GM12878 (cell line): Measurements from ENCODE around the gene PTCD1. TPM values are rescaled to one million over a fixed set of nuclear protein-coding genes. Genes with fewer than 3 reads are reported as not detected.

ENCODE experiments used
- BACH1 ChIP-seq: fragments of 450-650 bp; IDR thresholded peaks from 2 replicates; pipeline ENCODE4 v1.6.1; 2017; ENCODE audit warnings: mild to moderate bottlenecking, borderline replicate concordance
- CBX3 ChIP-seq: fragments of 200-600 bp; sonication (generic); IDR thresholded peaks from 2 replicates; pipeline ENCODE4 v1.6.1; 2016; ENCODE audit warnings: low read depth, borderline replicate concordance
- CEBPZ ChIP-seq: fragments of 150-350 bp; IDR thresholded peaks from 2 replicates; pipeline ENCODE4 v1.6.1; 2016; ENCODE audit warnings: low read depth, low read length
- E2F4 ChIP-seq: IDR thresholded peaks from 2 replicates; pipeline ENCODE4 v1.6.1; 2012; ENCODE audit warnings: low read depth, low read length, improper control_type of control experiment
- GABPA ChIP-seq: IDR thresholded peaks from 2 replicates; pipeline ENCODE4 v1.6.1; 2014; ENCODE audit warnings: antibody characterized with exemption, low read depth, mild to moderate bottlenecking, inconsistent platforms
- IKZF2 ChIP-seq, 2 experiments: fragments of 450-650 bp; IDR thresholded peaks; 2 replicates each; pipeline ENCODE4 v1.6.1; 2017; ENCODE audit warnings: mild to moderate bottlenecking in 2 of 2, moderate library complexity in 2 of 2
- KDM1A ChIP-seq: fragments of 200-600 bp; sonication (generic); IDR thresholded peaks from 2 replicates; pipeline ENCODE4 v1.6.1; 2016; ENCODE audit warnings: borderline replicate concordance
- NFYB ChIP-seq: IDR thresholded peaks from 2 replicates; pipeline ENCODE4 v1.6.1; 2011; ENCODE audit warnings: low read depth, mild to moderate bottlenecking, low read length, improper control_type of control experiment, moderate library complexity; ENCODE audit not compliant: insufficient read depth
- POU2F2 ChIP-seq: IDR thresholded peaks from 3 replicates; pipeline ENCODE4 v1.6.1; 2011; ENCODE audit warnings: low read depth, mild to moderate bottlenecking, low read length, borderline replicate concordance
- PRDM15 ChIP-seq: fragments of 450-650 bp; formaldehyde crosslinking; IDR thresholded peaks from 2 replicates; pipeline ENCODE4 v1.4.0; 2020; ENCODE audit warnings: mild to moderate bottlenecking, moderate library complexity
- RBBP5 ChIP-seq: fragments of 200-600 bp; sonication (generic); conservative IDR thresholded peaks from 2 replicates; pipeline ENCODE4 v1.6.1; 2016
- RCOR1 ChIP-seq: conservative IDR thresholded peaks from 2 replicates; pipeline ENCODE4 v1.6.1; 2012; ENCODE audit warnings: low read depth, low read length, improper control_type of control experiment
- SUPT20H ChIP-seq: IDR thresholded peaks from 2 replicates; pipeline ENCODE4 v1.6.1; 2011; ENCODE audit warnings: low read depth, mild to moderate bottlenecking, low read length, moderate library complexity, borderline replicate concordance; ENCODE audit not compliant: control insufficient read depth
- TARDBP ChIP-seq: IDR thresholded peaks from 2 replicates; pipeline ENCODE4 v1.6.1; 2016; ENCODE audit warnings: borderline replicate concordance
- TBL1XR1 ChIP-seq: IDR thresholded peaks from 2 replicates; pipeline ENCODE4 v1.6.1; 2012; ENCODE audit warnings: low read depth, low read length, improper control_type of control experiment
- TCF3 ChIP-seq: IDR thresholded peaks from 2 replicates; pipeline ENCODE4 v1.6.1; 2012; ENCODE audit warnings: low read depth, mild to moderate bottlenecking, low read length, borderline replicate concordance; ENCODE audit not compliant: insufficient read depth
- ZBED1 ChIP-seq: IDR thresholded peaks from 2 replicates; pipeline ENCODE4 v1.6.1; 2016; ENCODE audit warnings: borderline replicate concordance
- ZNF24 ChIP-seq: fragments of 450-650 bp; IDR thresholded peaks from 2 replicates; pipeline ENCODE4 v1.6.1; 2017; ENCODE audit warnings: antibody characterized with exemption, mild to moderate bottlenecking
- ZNF274 ChIP-seq: IDR thresholded peaks from one replicate; pipeline ENCODE4 v1.8.0; 2011; ENCODE audit not compliant: insufficient read length, insufficient read depth
- polyA plus RNA-seq, 11 experiments: library from polyadenylated mRNA; depleted of rRNA in 4 of 11; unstranded in 6 of 11; stranded (reverse) in 5 of 11; fragments of >200 nt; fragmentation: Nextera tagmentation in 4 of 11; fragmentation: Illumina TruSeq in 1 of 11; extraction: Ambion mirVana in 4 of 11; extraction: Trizol in 1 of 11; gene quantifications; 1 replicate in 1 of 11; 2 replicates in 10 of 11; pipeline versions ENCODE4 v1.2.1 to v1.2.3, GENCODE V29; 2011 to 2016; ENCODE audit warnings: inconsistent platforms in 2 of 11, missing spikeins in 2 of 11, low read depth in 1 of 11
- total RNA-seq, 4 experiments: library from RNA; depleted of rRNA in 3 of 4; stranded (reverse); fragments of >200 nt in 3 of 4; fragmentation: Illumina TruSeq in 1 of 4; extraction: Trizol in 1 of 4; gene quantifications; 2 replicates each; pipeline versions ENCODE4 v1.2.1 to v1.2.3, GENCODE V29; 2013 to 2021

PTCD1 gene
- total and polyA plus RNA-seq, 10 of the 15 experiments (the other 5 are each of a cell fraction or from before 2014, with no cell fraction given): 0.26 to 9.7 (median 5.0) TPM

GRCh38 chr7:99375070-99375807 is 63.4 kb downstream of the PTCD1 start (continued):
- TF ChIP-seq CBX3: no peak
- TF ChIP-seq BACH1: peak; percentile 81
- 0 out of 2 replicates have a peak, but pooled peaks have one; percentile 47 for TF ChIP-seq KDM1A
- TF ChIP-seq IKZF2 (IDR thresholded peaks at IDR 0.05): peak in 1 of 2 experiments; percentile 11; a peak in 1 of 4 replicates
- TF ChIP-seq E2F4: no peak
- TF ChIP-seq ZNF24: no peak
- no peak for TF ChIP-seq RBBP5
- TF ChIP-seq TARDBP: peak; percentile 66; the same call in 1 of the 2 replicates
- no peak for TF ChIP-seq NFYB
- no peak for TF ChIP-seq RCOR1
- TF ChIP-seq TBL1XR1: no peak
- TF ChIP-seq PRDM15 (CRISPR knock-in tag): no peak
- no peak for TF ChIP-seq SUPT20H
- no peak for TF ChIP-seq POU2F2
- TF ChIP-seq ZBED1: no peak
- TF ChIP-seq ZNF274: no peak
- TF ChIP-seq CEBPZ: no peak
- TF ChIP-seq GABPA: no peak
- 0 out of 2 replicates have a peak, but pooled peaks have one; percentile 14 for TF ChIP-seq TCF3
